Liver (tissue), 3 donors: Measurements from ENCODE around the gene DYRK1A.

Experiments used
- CTCF ChIP-seq: fragments of 150-350 bp; IDR thresholded peaks from 2 replicates; pipeline ENCODE4 v1.5.1; 2017; ENCODE audit warnings: improper control_type of control experiment, low read depth, low read length; ENCODE audit not compliant: missing input control
- GABPA ChIP-seq, 2 donors: IDR thresholded peaks in 1 of 2; conservative IDR thresholded peaks in 1 of 2; 2 replicates each; pipeline ENCODE4 v1.6.1; 2016; ENCODE audit warnings: antibody characterized with exemption in 2 of 2, mild to moderate bottlenecking in 1 of 2, moderate library complexity in 1 of 2
- HNF4G ChIP-seq: IDR thresholded peaks from 2 replicates; pipeline ENCODE4 v1.6.1; 2016; ENCODE audit warnings: antibody characterized with exemption
- RXRA ChIP-seq, 2 donors: IDR thresholded peaks; 2 replicates each; pipeline ENCODE4 v1.6.1; 2017 to 2018; ENCODE audit warnings: antibody characterized with exemption in 2 of 2, mild to moderate bottlenecking in 1 of 2
- ZBTB33 ChIP-seq: IDR thresholded peaks from 2 replicates; pipeline ENCODE4 v1.6.1; 2016; ENCODE audit warnings: antibody characterized with exemption
- TF ChIP-seq, protein P1 (sequence below): IDR thresholded peaks from 2 replicates; pipeline ENCODE4 v1.6.1; 2016; ENCODE audit warnings: antibody characterized with exemption
- donor health status: healthy.
- donor health status: healthy.

DNA sequence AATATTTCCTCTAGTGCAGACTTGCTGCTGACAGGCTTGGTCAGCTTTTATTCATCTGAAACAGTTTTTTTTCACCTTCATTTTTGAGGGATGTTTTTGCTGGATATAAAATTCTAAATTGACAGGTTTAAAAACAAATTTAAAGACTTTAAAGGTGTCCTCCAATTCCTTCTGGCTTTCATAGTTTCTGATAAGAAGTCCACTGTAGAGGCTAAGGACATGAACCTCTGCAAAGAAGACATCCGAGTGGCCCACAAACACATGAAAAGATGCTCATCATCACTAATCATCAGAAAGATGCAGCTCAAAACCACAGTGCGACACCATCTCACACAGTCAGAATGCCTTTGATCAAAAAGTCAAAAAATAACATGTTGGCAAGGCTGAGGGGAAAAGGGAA lies 42.0 kb upstream of the DYRK1A start:
- TF ChIP-seq ZBTB33 (no peak), CTCF (no peak), GABPA (IDR thresholded peaks at IDR 0.05 in 1 of 2, conservative IDR thresholded peaks at IDR 0.05 in 1 of 2) (no peak), RXRA (IDR thresholded peaks at IDR 0.05) (no peak), HNF4G (no peak)
- TF ChIP-seq, protein P1, sequence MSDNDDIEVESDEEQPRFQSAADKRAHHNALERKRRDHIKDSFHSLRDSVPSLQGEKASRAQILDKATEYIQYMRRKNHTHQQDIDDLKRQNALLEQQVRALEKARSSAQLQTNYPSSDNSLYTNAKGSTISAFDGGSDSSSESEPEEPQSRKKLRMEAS: no peak
